Mesenchymal stem cell (in vitro differentiated cells and primary cell): ENCODE results near the gene ATG7. TPM values are rescaled to one million over a fixed set of nuclear protein-coding genes. Genes with fewer than 3 reads are reported as not detected.

Experiments used
- DNase-seq: peaks from one replicate; pipeline ENCODE4 v3.0.0-alpha.2; 2013
- H2AFZ ChIP-seq: one replicate; pipeline ENCODE4 v1.6.1; 2013; ENCODE audit warnings: low read depth, mild to moderate bottlenecking, control low read depth, inconsistent platforms, low read length, moderate library complexity
- H2AK5ac ChIP-seq: 2 replicates; pipeline ENCODE4 v1.6.1; 2013; ENCODE audit warnings: low read length, moderate library complexity, mild to moderate bottlenecking, inconsistent platforms; ENCODE audit not compliant: severe bottlenecking
- H2BK120ac ChIP-seq: one replicate; pipeline ENCODE4 v1.6.1; 2013; ENCODE audit warnings: low read depth, mild to moderate bottlenecking, inconsistent platforms, low read length, moderate library complexity
- H2BK12ac ChIP-seq, 2 experiments: one replicate each; pipeline ENCODE4 v1.6.1; 2013; ENCODE audit warnings: inconsistent platforms in 2 of 2, low read length in 2 of 2, mild to moderate bottlenecking in 2 of 2, moderate library complexity in 2 of 2, control low read depth in 1 of 2
- H2BK15ac ChIP-seq: one replicate; pipeline ENCODE4 v1.6.1; 2013; ENCODE audit warnings: mild to moderate bottlenecking, low read depth, inconsistent platforms; ENCODE audit not compliant: poor library complexity, severe bottlenecking
- H2BK5ac ChIP-seq: 2 replicates; pipeline ENCODE4 v1.6.1; 2013; ENCODE audit warnings: low read depth, mild to moderate bottlenecking, low read length, control low read depth, inconsistent platforms; ENCODE audit not compliant: poor library complexity, severe bottlenecking
- H3K14ac ChIP-seq, 2 experiments: one replicate each; pipeline ENCODE4 v1.6.1; 2013; ENCODE audit warnings: inconsistent platforms in 2 of 2, low read length in 2 of 2, control low read depth in 1 of 2, mild to moderate bottlenecking in 1 of 2, moderate library complexity in 1 of 2
- H3K18ac ChIP-seq, 2 experiments: one replicate each; pipeline ENCODE4 v1.6.1; 2013; ENCODE audit warnings: inconsistent platforms in 2 of 2, low read length in 2 of 2, control low read depth in 1 of 2, low read depth in 1 of 2, mild to moderate bottlenecking in 1 of 2
- H3K23ac ChIP-seq, 2 experiments: one replicate each; pipeline ENCODE4 v1.6.1; 2013; ENCODE audit warnings: inconsistent platforms in 2 of 2, low read length in 2 of 2, mild to moderate bottlenecking in 2 of 2, moderate library complexity in 2 of 2, control low read depth in 1 of 2
- H3K27ac ChIP-seq: 2 replicates; pipeline ENCODE4 v1.5.1; 2013; ENCODE audit warnings: mild to moderate bottlenecking, moderate library complexity, low read length, control low read depth, inconsistent platforms; ENCODE audit not compliant: poor library complexity, severe bottlenecking
- H3K27me3 ChIP-seq, 2 experiments: 2 replicates each; pipeline versions ENCODE4 v1.6.1 to v1.7.0; 2013; ENCODE audit warnings: low read length in 2 of 2, mild to moderate bottlenecking in 2 of 2, moderate library complexity in 2 of 2, control low read depth in 1 of 2, inconsistent platforms in 1 of 2; ENCODE audit not compliant: control insufficient read depth in 1 of 2, insufficient read depth in 1 of 2
- H3K36me3 ChIP-seq, 2 experiments: 2 replicates each; pipeline versions ENCODE4 v1.6.1 to v1.7.0; 2013; ENCODE audit warnings: low read length in 2 of 2, control low read depth in 1 of 2, inconsistent platforms in 1 of 2, low read depth in 1 of 2, mild to moderate bottlenecking in 1 of 2; ENCODE audit not compliant: insufficient read depth in 2 of 2, control insufficient read depth in 1 of 2
- H3K4ac ChIP-seq, 2 experiments: one replicate each; pipeline ENCODE4 v1.6.1; 2013; ENCODE audit warnings: inconsistent platforms in 2 of 2, low read length in 2 of 2, mild to moderate bottlenecking in 2 of 2, moderate library complexity in 2 of 2, control low read depth in 1 of 2, low read depth in 1 of 2
- H3K4me1 ChIP-seq: 2 replicates; pipeline ENCODE4 v1.6.1; 2013; ENCODE audit warnings: low read depth, low read length, control low read depth; ENCODE audit not compliant: control insufficient read depth, insufficient read depth
- H3K4me2 ChIP-seq: 2 replicates; pipeline ENCODE4 v1.6.1; 2013; ENCODE audit warnings: low read length, mild to moderate bottlenecking, inconsistent platforms; ENCODE audit not compliant: poor library complexity, severe bottlenecking
- H3K4me3 ChIP-seq, 2 experiments: 2 replicates each; pipeline versions ENCODE4 v1.5.1 to v1.7.0; 2013; ENCODE audit warnings: low read length in 2 of 2, mild to moderate bottlenecking in 2 of 2, control low read depth in 1 of 2, low read depth in 1 of 2; ENCODE audit not compliant: insufficient read depth in 1 of 2
- H3K79me1 ChIP-seq: replicated peaks from 2 replicates; pipeline ENCODE4 v1.6.1; 2013; ENCODE audit warnings: mild to moderate bottlenecking, control low read depth, low read length, inconsistent platforms; ENCODE audit not compliant: poor library complexity, severe bottlenecking
- H3K9ac ChIP-seq: 2 replicates; pipeline ENCODE4 v1.7.0; 2013; ENCODE audit warnings: mild to moderate bottlenecking, low read length, moderate library complexity
- H3K9me3 ChIP-seq: 2 replicates; pipeline ENCODE4 v1.7.0; 2013; ENCODE audit warnings: mild to moderate bottlenecking, low read length; ENCODE audit not compliant: control insufficient read depth
- H4K8ac ChIP-seq: one replicate; pipeline ENCODE4 v1.6.1; 2013; ENCODE audit warnings: inconsistent platforms, mild to moderate bottlenecking, low read length, moderate library complexity
- H4K91ac ChIP-seq: one replicate; pipeline ENCODE4 v1.6.1; 2013; ENCODE audit warnings: mild to moderate bottlenecking, low read length, inconsistent platforms
- WGBS: methylation state at CpG from one replicate; pipeline ENCODE4 v1.1.7; 2013; ENCODE audit warnings: mixed read lengths; 5-methylcytosine and 5-hydroxymethylcytosine counted together
- polyA plus RNA-seq, 2 experiments: library from polyadenylated mRNA; stranded (reverse); fragments of 200-250 nt; gene quantifications; one replicate each; pipeline ENCODE4 v1.2.3, GENCODE V29; 2013

The ATG7 gene
- 18.7 TPM for polyA plus RNA-seq (2013, experiment 1 of 2)
- polyA plus RNA-seq (2013, experiment 2 of 2), result 18.7 TPM

DNA sequence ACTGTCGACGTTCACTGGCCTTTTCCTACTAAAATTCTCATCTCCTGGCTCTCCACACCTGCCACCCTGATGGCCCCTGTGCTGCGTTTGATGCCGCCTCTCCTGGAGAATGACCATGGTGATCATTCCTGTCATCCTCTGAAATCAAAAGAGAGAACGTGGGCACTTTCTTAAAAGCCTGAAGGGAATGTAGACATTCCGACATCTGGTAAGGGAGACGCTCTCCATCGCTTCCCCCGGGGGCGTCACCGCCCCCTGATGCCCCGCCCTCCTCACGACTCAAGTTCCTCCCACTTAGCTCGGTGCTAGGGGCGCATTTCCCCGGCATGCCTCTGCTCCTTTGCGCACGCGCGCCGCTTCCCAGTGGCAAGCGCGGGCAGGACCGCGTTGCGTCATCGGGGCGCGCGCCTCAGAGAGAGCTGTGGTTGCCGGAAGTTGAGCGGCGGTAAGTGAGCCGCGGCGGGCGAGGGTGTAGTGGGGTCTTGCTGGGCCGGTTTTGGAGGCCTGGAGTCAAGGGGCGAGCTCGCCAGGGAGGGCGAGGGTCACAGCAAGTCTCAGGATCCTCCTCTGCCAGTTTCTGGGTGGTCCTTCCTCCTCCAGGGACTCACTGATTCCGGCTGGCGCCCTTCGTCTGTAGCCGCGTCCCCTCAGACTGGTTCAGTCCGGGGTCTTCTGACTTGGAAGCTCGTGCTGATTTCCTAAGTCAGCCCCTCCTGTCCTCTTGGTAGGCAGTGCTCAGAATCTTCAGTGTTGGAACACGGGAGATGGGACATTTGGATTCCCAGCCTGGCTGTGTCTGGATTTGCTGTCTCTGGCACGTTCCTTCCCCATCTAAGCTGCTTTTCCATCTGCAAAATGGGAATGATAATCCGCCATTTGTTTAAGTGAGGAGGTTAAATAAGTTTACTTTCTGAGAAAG lies at the start of gene ATG7:
ATG7 (plus strand) TSS at position 412 of the 919 bp plus-strand sequence. CDS start 26,299 bp downstream, outside the sequence.
- 5% methylated on average over 50 of the region's 51 CpGs for WGBS
- H4K8ac ChIP-seq, result peak within 1 kb of the TSS; percentile 95
- H3K4me3 ChIP-seq, result peak within 1 kb of the TSS; percentile 74 to 99

DNA sequence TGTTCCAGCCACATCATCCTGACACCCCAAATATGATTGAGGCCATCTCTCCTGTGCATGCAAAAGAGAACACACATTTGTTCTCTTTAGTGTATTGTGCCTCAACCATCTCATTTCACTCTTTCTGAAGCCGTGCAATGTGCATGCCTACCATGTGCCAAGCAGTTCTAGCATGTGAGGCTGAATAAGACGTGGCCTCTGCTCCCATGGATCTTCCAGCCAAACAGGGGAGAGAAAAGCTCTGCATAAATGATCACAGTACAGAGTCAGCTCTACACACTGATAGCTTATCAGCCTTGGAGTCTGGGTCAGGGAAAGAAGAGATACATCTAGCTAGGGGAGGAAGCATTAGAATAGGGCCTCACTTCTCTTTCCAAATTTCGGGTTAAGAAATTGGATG lies 48.2 kb upstream of the ATG7 start:
- 85% methylated on average over 3 of the region's 3 CpGs for WGBS
- Histone ChIP-seq H3K4me3 (no peak overlapping the region), H2AFZ (no peak overlapping the region), H3K4ac (no peak overlapping the region), H3K23ac (no peak overlapping the region), H3K18ac (no peak overlapping the region), H3K9ac (no peak overlapping the region), H2BK120ac (no peak overlapping the region), H4K91ac (no peak overlapping the region), H3K79me1 (peaks cover 10% of the 10 kb centered on the region), H2BK5ac (no peak overlapping the region), H3K9me3 (no peaks in the 10 kb centered on the region), H3K27ac (no peak overlapping the region), H3K27me3 (no peaks in the 10 kb centered on the region), H2BK12ac (no peak overlapping the region), H3K4me2 (no peak overlapping the region), H4K8ac (no peak overlapping the region), H2BK15ac (no peak overlapping the region), H3K14ac (no peak overlapping the region), H2AK5ac (no peak overlapping the region), H3K36me3 (peaks cover 4 to 10% of the 10 kb centered on the region in 2 experiments), H3K4me1 (peaks cover 8% of the 10 kb centered on the region)
- DNase-seq, result no peak

More for the DNA sequence above, at the start of gene ATG7:
- H3K4me2 ChIP-seq, result peak within 1 kb of the TSS; percentile 84
- H3K4ac ChIP-seq, result peak within 1 kb of the TSS; percentile 70 to 96
- peak within 1 kb of the TSS; percentile 28 for H3K27ac ChIP-seq
- peaks cover 6% of the 10 kb centered on the region for H3K4me1 ChIP-seq
- H3K36me3 ChIP-seq, result peaks cover 5 to 11% of the 10 kb centered on the region in 2 experiments
- H2BK12ac ChIP-seq, result peak within 1 kb of the TSS in 1 of 2 experiments; percentile 47
- peak within 1 kb of the TSS; percentile 82 for H4K91ac ChIP-seq
- peak within 1 kb of the TSS; percentile 98 for H3K9ac ChIP-seq
- DNase-seq, result peak; percentile 96
- H3K27me3 ChIP-seq, result no peaks in the 10 kb centered on the region
- H2BK5ac ChIP-seq, result no peak within 1 kb of the TSS
- no peak within 1 kb of the TSS for H3K23ac ChIP-seq
- H3K14ac ChIP-seq, result peak within 1 kb of the TSS in 1 of 2 experiments; percentile 55
- H2BK120ac ChIP-seq, result no peak within 1 kb of the TSS
- peaks cover 10% of the 10 kb centered on the region for H3K79me1 ChIP-seq
- H3K9me3 ChIP-seq, result no peaks in the 10 kb centered on the region
- H2AFZ ChIP-seq, result peak within 1 kb of the TSS; percentile 87
- H2AK5ac ChIP-seq, result peak within 1 kb of the TSS; percentile 68
- peak within 1 kb of the TSS; percentile 38 for H2BK15ac ChIP-seq
- peak within 1 kb of the TSS; percentile 93 to 95 for H3K18ac ChIP-seq

GRCh38 chr3:11224870-11225229 lies 47.3 kb upstream of the ATG7 start:
- no peak overlapping the region for H3K18ac ChIP-seq
- no peak overlapping the region for H4K8ac ChIP-seq
- peaks cover 10% of the 10 kb centered on the region for H3K79me1 ChIP-seq
- WGBS, result 97% methylated on average over 3 of the region's 3 CpGs
- H2BK120ac ChIP-seq, result no peak overlapping the region
- H3K9ac ChIP-seq, result peak overlapping the region; percentile 82
- no peak overlapping the region for H3K23ac ChIP-seq
- no peaks in the 10 kb centered on the region for H3K9me3 ChIP-seq
- H3K4ac ChIP-seq, result no peak overlapping the region
- no peak overlapping the region for H2BK15ac ChIP-seq
- no peaks in the 10 kb centered on the region for H3K27me3 ChIP-seq
- no peak overlapping the region for H2AFZ ChIP-seq
- H3K14ac ChIP-seq, result no peak overlapping the region
- peaks cover 8% of the 10 kb centered on the region for H3K4me1 ChIP-seq
- DNase-seq, result no peak
- no peak overlapping the region for H3K4me2 ChIP-seq
- H2AK5ac ChIP-seq, result no peak overlapping the region
- H3K4me3 ChIP-seq, result peak overlapping the region in 1 of 2 experiments; percentile 54
- H3K36me3 ChIP-seq, result peaks cover 4 to 10% of the 10 kb centered on the region in 2 experiments
- H2BK5ac ChIP-seq, result no peak overlapping the region
- H2BK12ac ChIP-seq, result no peak overlapping the region
- H3K27ac ChIP-seq, result no peak overlapping the region
- no peak overlapping the region for H4K91ac ChIP-seq

- peak overlapping the region; percentile 7 for H3K4me2 ChIP-seq
- no peak overlapping the region for H2AFZ ChIP-seq
- no peak for DNase-seq
- peaks cover 4 to 10% of the 10 kb centered on the region in 2 experiments for H3K36me3 ChIP-seq
- H3K4me3 ChIP-seq, result peak overlapping the region in 1 of 2 experiments; percentile 54
- no peak overlapping the region for H2BK120ac ChIP-seq
- peak overlapping the region; percentile 55 for H2AK5ac ChIP-seq
- H2BK12ac ChIP-seq, result peak overlapping the region in 1 of 2 experiments; percentile 12
- H3K9ac ChIP-seq, result peak overlapping the region; percentile 82
- H3K9me3 ChIP-seq, result no peaks in the 10 kb centered on the region
- H4K91ac ChIP-seq, result no peak overlapping the region
- WGBS, result 79% methylated on average over 2 of the region's 6 CpGs
- H4K8ac ChIP-seq, result peak overlapping the region; percentile 90
- H3K4ac ChIP-seq, result peak overlapping the region in 1 of 2 experiments; percentile 51
- no peak overlapping the region for H2BK5ac ChIP-seq
- H3K18ac ChIP-seq, result peak overlapping the region in 1 of 2 experiments; percentile 45
- no peak overlapping the region for H3K14ac ChIP-seq
- H3K27ac ChIP-seq, result peak overlapping the region; percentile 73
- H3K4me1 ChIP-seq, result peaks cover 5% of the 10 kb centered on the region
- no peak overlapping the region for H2BK15ac ChIP-seq
- no peaks in the 10 kb centered on the region for H3K27me3 ChIP-seq
- H3K79me1 ChIP-seq, result peaks cover 7% of the 10 kb centered on the region
- peak overlapping the region in 1 of 2 experiments; percentile 14 for H3K23ac ChIP-seq
These were observed 46.2 kb upstream of the ATG7 start for GRCh38 chr3:11226042-11226370.
